ENCODE results near the gene PRUNE2. TPM values are rescaled to one million over a fixed set of nuclear protein-coding genes. Genes with fewer than 3 reads are reported as not detected.

PRUNE2 gene
- total RNA-seq, 2 donors from 2014 or later = 58.6 to 78.9 TPM

DNA sequence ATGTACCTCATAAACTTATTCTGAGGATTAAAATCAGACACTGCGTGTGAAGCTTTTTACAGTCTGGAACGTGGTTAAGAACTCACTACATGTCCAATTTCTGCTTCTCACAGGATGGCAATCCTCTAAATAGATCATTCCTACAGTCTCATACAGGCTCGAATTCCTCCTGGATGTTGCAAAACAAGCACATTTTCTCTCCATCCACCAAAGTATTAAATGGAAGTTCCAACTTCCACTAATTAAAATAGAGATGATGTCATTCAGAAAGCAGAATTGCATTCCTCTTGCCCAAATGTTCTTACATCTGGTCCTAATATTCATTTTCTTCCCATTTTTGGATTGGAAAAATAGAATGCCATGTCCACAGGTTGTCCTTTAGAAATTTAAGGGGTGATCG is 287.2 kb downstream of the PRUNE2 start:
- intact Hi-C loops (cut with DNase I) = no loop called here
- H3K9me3 ChIP-seq = no peaks in the 10 kb centered on the region
- no peak overlapping the region for H3K4me3 ChIP-seq
- 78% methylated on average over 4 of the region's 4 CpGs for WGBS
- H3K4me1 ChIP-seq (replicated peaks) = no peaks in the 10 kb centered on the region
- no peaks in the 10 kb centered on the region for H3K36me3 ChIP-seq
- H3K27me3 ChIP-seq (replicated peaks; ENCODE audit: insufficient read depth) = no peaks in the 10 kb centered on the region
- no peak for DNase-seq (ENCODE audit: low spot score)
- TF ChIP-seq POLR2AphosphoS5 (IDR thresholded peaks at IDR 0.05) = no peak
- no peak for TF ChIP-seq POLR2A (IDR thresholded peaks at IDR 0.05)
- TF ChIP-seq, protein P1, sequence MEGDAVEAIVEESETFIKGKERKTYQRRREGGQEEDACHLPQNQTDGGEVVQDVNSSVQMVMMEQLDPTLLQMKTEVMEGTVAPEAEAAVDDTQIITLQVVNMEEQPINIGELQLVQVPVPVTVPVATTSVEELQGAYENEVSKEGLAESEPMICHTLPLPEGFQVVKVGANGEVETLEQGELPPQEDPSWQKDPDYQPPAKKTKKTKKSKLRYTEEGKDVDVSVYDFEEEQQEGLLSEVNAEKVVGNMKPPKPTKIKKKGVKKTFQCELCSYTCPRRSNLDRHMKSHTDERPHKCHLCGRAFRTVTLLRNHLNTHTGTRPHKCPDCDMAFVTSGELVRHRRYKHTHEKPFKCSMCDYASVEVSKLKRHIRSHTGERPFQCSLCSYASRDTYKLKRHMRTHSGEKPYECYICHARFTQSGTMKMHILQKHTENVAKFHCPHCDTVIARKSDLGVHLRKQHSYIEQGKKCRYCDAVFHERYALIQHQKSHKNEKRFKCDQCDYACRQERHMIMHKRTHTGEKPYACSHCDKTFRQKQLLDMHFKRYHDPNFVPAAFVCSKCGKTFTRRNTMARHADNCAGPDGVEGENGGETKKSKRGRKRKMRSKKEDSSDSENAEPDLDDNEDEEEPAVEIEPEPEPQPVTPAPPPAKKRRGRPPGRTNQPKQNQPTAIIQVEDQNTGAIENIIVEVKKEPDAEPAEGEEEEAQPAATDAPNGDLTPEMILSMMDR (IDR thresholded peaks at IDR 0.05) = no peak
- H3K27ac ChIP-seq = no peak overlapping the region

DNA sequence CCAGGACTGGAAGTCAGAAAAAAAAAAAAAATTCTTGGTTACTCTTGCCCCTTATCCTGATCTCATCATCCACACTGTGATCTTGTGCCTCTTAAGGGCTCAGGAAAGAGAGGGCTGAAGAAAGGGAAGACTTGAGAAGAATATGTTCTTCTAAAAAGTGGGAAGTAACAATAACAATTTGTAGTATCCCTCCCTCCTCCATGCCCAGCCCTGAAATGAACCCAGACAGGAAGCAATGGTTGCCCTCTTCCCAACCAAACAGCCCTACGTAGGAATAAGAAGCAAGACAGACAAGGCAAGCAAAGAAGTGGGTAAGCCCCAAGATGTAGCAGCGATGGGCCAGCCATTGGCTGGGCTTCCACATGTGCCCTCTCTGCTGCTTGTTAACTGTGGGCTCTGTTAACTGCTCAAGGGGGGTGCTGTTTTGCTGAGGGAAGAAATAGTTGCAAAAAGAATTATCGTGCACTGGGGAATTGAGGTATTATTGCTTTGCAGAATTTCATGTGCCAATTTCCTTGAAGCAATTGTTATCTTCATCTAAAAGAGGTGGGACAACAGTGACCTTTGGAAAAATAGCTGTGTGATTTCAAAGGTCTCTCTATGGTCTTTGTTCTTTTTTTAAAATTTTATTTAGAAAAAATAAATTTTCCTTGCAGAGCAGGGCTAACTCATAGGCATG is 288.3 kb downstream of the PRUNE2 start:
- TF ChIP-seq POLR2AphosphoS5 (IDR thresholded peaks at IDR 0.05) (no peak), POLR2A (IDR thresholded peaks at IDR 0.05) (no peak)
- Histone ChIP-seq H3K4me3 (no peak overlapping the region), H3K9me3 (no peaks in the 10 kb centered on the region), H3K27me3 (replicated peaks; ENCODE audit: insufficient read depth) (no peaks in the 10 kb centered on the region), H3K27ac (no peak overlapping the region), H3K36me3 (no peaks in the 10 kb centered on the region), H3K4me1 (replicated peaks) (no peaks in the 10 kb centered on the region)
- 85% methylated on average over 3 of the region's 3 CpGs for WGBS
- no peak for DNase-seq (ENCODE audit: low spot score)
- intact Hi-C loops (cut with DNase I) = no loop called here

DNA sequence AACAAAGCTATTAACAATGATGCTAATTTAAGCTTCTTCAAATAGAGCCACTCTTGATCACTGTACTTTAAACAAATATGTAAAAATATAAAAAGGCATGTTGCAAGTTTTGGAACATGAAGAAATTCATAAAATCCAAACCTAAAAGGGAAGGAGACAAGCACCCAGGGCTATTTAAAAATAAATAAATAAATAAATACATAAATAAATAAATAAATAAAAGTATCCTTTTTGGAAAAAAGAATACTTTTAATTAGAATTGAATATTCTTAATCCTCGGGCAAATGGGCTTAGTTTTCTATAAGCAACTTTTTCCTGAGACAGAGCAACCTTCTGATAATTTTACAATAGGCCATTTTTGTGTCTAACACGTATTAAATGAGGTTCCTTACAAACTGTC is 289.1 kb downstream of the PRUNE2 start:
- Histone ChIP-seq H3K27me3 (replicated peaks; ENCODE audit: insufficient read depth) (no peaks in the 10 kb centered on the region), H3K4me3 (no peak overlapping the region), H3K9me3 (no peaks in the 10 kb centered on the region), H3K36me3 (no peaks in the 10 kb centered on the region), H3K4me1 (replicated peaks) (no peaks in the 10 kb centered on the region), H3K27ac (no peak overlapping the region)
- WGBS = 99% methylated on average over 2 of the region's 2 CpGs
- no peak for DNase-seq (ENCODE audit: low spot score)
- intact Hi-C loops (cut with DNase I) = no loop called here
- TF ChIP-seq, protein P1 (IDR thresholded peaks at IDR 0.05) = no peak
- TF ChIP-seq POLR2AphosphoS5 (IDR thresholded peaks at IDR 0.05) = no peak
- no peak for TF ChIP-seq POLR2A (IDR thresholded peaks at IDR 0.05)

DNA sequence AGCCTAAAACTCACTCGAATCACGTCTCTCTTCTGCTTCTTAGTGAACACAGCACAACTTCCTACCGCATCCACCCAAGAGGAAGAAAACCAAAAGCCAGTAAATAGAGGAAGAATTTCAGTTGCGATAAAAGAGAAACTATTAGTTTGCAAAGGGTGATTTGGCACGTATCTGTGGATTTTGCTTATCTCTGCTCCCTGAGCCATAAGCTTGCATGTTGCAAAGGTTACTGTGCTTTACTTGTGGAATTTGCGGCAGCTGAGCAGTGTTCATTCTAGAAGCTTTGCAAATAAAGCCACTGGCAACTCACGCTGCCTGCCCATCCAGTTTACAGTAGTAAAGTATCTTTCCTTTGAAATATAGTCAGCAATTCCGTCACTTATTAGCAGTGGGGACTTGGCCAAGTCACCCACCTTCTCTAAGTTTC is 290.7 kb downstream of the PRUNE2 start:
- no peaks in the 10 kb centered on the region for H3K36me3 ChIP-seq
- peak; percentile 9 for DNase-seq (ENCODE audit: low spot score)
- H3K27ac ChIP-seq = no peak overlapping the region
- WGBS = 32% methylated on average over 8 of the region's 8 CpGs
- intact Hi-C loops (cut with DNase I) = no loop called here
- peak; percentile 30 for TF ChIP-seq POLR2AphosphoS5 (IDR thresholded peaks at IDR 0.05)
- TF ChIP-seq POLR2A (IDR thresholded peaks at IDR 0.05) = no peak
- TF ChIP-seq, protein P1 (IDR thresholded peaks at IDR 0.05) = no peak
- no peak overlapping the region for H3K4me3 ChIP-seq
- H3K27me3 ChIP-seq (replicated peaks; ENCODE audit: insufficient read depth) = no peaks in the 10 kb centered on the region
- no peaks in the 10 kb centered on the region for H3K9me3 ChIP-seq
- H3K4me1 ChIP-seq (replicated peaks) = no peaks in the 10 kb centered on the region

DNA sequence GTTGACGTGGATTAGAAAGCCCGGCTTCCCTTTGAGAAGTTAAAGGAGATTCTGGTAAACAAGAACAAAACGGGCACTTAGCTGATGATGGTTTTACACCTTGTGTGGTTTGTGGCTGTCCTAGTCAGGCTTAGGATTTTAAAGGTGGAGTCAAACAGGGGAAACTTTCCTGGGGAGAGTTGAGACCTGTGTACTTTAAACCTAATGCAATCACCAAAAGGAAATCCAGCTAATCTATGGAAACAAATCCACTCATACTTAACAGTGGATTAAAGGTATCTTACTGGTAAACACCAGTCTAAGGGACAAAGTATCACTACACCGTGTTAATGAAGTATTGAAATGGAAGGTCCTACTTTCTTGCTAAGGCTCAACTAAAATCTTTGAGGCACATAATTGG is 291.9 kb downstream of the PRUNE2 start:
- Histone ChIP-seq H3K9me3 (no peaks in the 10 kb centered on the region), H3K27me3 (replicated peaks; ENCODE audit: insufficient read depth) (no peaks in the 10 kb centered on the region), H3K27ac (no peak overlapping the region), H3K4me1 (replicated peaks) (no peaks in the 10 kb centered on the region), H3K4me3 (no peak overlapping the region), H3K36me3 (no peaks in the 10 kb centered on the region)
- TF ChIP-seq POLR2AphosphoS5 (IDR thresholded peaks at IDR 0.05) (no peak), POLR2A (IDR thresholded peaks at IDR 0.05) (no peak)
- TF ChIP-seq, protein P1 (IDR thresholded peaks at IDR 0.05) = no peak
- 77% methylated on average over 4 of the region's 4 CpGs for WGBS
- no peak for DNase-seq (ENCODE audit: low spot score)
- intact Hi-C loops (cut with DNase I) = no loop called here

All from prostate gland (tissue), 2 donors.